Stimulated activated CD4-positive, alpha-beta T cell treated with anti-CD3 and anti-CD28 coated beads, TNF-alpha, amount 100 ng/mL, for 1 hour (primary cell): ENCODE measurements around the gene PPP4C.
"Not testable (repeated sequence)": the region's sequence is repeated elsewhere in the genome, so short reads cannot be mapped to it uniquely, and the experiment has no call there.

ENCODE experiments used
- DNase-seq, 3 donors: peaks; one replicate each; pipeline ENCODE4 v3.0.0-alpha.2; 2020; ENCODE audit warnings: low read depth in 3 of 3, low spot score in 1 of 3

PPP4C gene

GRCh38 chr16:30075503-30076275 lies at the start of gene PPP4C:
Gene PPP4C, plus strand, starts transcription at chr16:30075994. Its CDS starts 384 bp downstream, at chr16:30076378.
- DNase-seq = peak; percentile 51 to 83 (median 73)

- no peak for DNase-seq
Measured at GRCh38 chr16:30026449-30026848, 49.3 kb upstream of the PPP4C start.

DNA sequence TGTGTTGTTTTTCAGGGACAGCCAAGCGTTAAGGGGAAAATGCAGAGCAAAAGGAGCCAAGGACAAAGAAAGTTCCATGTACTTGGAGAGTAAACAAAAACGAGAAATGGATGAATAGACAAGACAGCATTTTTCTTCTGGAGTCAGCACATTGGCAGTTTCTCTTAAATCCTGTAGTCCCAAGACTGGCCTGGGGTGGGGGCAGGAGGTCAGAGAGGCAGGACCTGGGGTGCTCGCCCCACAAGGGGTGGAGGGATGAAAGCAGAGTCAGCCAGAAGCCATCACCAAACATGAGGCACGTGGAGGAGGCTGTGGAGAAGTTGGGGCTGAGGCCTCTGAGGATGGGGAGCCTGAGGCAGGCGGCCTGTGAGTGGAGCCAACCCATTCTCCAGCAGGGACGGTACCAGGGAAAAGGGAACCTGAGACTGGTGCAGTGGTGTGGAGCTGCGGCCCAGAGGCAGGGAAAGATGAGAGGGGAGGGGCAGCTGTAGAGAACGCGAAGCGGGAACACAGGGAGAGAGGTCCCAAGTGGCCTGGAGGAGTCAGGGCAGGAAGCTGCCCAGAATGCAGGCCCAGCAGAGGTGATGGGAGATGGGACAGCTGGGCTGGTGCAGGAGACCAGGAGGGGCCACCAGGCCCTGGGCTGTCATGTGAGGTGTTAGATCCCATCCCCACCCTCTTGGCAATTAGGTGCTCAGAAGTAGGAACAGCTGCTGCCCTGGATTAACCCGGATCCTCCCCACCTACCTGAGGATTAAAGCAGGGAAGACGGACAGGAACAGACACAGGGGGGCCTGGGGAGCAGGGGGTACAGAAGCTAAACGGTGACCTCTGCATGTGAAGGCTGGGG lies 48.0 kb upstream of the PPP4C start:
- no peak for DNase-seq

DNA sequence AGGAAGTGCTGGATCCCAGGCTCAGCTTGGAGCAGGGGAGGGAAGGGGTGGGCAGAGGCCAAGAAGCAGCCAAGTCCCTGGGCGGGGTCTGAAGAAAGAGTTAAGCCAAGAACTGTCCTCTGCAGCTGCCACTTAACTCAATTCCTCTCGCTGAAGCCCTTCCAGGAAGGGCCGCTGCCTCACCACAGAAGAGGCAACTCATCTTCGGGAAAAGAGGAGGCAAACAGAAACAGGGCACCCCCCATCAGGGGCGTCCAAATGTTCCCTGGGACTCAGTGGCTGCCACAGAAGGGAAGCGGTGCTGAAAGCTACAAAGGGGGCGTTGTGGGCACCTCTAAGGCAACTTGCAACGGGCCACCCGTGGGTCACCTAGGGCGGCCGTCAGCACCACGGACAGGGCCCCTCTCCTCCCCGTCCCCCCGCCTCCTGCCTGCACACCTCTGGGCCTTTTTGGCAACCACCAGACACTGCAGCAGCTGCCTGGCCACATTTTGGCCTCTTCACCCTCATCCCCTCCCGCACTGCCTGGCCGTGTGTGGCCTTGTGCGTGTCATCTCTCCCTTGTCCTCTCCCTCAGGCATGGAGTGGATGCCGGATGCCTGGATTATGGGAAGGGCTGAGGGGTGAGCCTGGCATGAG lies 47.2 kb upstream of the PPP4C start:
- DNase-seq = no peak

GRCh38 chr16:30030011-30030685 lies 45.6 kb upstream of the PPP4C start:
- no peak for DNase-seq

DNA sequence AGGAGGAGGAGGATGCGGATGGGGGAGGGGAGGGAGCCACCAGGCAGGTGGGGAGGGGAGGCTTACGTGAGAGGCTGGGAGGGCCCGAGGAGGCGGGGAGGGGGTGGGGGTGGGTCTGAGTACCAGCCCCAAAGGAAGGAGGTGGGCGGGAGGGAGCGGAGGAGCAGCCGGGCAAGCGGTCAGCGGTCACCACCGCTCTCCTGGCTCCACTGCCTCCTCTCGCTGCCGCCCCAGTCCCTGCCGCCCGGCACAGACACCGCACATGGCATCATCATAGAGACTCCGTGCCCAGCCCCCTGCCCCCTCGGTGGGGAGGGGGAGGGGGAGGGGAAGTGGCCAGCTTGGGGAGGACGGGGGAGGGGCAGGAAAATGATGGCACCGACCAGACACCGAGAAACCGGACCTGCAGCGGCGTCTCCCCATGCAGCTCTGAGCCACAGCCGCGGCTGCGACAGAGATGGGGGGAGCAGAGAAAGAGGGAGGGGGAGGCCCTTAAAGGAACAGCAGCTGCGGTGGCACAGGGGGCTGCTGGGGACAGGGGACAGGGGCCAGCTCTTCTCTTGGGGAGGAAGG lies 44.9 kb upstream of the PPP4C start, which contains the start of gene TLCD3B:
Gene TLCD3B (minus strand): TSS at position 431 of the 573 bp plus-strand sequence. CDS start 744 bp downstream, outside the sequence.
- DNase-seq = no peak

GRCh38 chr16:30031477-30031918 lies 44.3 kb upstream of the PPP4C start:
- DNase-seq = no peak

- peak; percentile 23 to 37 (median 27) for DNase-seq
Measured at GRCh38 chr16:30032083-30032819, 43.5 kb upstream of the PPP4C start.

GRCh38 chr16:30033270-30033669 lies 42.5 kb upstream of the PPP4C start:
- no peak for DNase-seq

DNA sequence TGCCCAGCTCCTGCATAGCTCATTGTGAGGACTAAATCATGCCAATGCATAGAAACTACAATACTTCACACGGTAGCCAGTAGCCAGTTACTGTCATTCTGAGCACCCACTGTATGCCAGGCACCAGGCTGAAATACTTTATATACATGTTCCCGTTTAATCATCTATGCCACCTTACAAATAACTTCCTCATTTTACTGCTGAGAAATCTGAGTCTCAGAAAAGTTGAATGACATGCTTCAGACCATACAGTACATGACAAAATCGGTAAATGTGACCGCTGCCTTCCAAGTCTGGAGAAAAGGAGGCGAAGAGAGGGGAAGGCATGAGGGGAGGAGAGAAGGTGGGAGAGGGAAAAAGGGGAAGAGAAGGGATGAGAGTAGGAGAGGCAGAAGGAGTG lies 35.6 kb upstream of the PPP4C start:
- no peak for DNase-seq

- not testable (repeated sequence) for DNase-seq
Measured at GRCh38 chr16:30040690-30041089, 35.1 kb upstream of the PPP4C start.

DNA sequence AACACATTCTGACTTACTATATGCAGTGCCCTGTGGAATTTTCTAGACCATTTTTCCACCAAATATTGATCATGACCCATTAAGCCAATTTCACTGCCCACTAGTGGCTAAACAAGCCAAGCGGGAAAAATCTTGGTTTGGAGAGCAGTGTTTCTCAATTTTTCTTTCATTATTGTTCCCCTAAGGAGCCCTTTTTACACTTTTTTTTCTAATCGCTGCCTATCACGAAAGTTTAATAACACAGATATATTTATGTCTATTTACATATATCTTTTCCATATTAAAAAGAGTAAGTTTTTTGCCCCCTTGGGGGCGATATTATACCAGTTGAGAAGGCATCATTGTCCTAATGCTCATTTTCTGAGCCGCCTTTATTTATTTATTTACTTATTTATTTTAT lies 34.0 kb upstream of the PPP4C start:
- no peak for DNase-seq

DNA sequence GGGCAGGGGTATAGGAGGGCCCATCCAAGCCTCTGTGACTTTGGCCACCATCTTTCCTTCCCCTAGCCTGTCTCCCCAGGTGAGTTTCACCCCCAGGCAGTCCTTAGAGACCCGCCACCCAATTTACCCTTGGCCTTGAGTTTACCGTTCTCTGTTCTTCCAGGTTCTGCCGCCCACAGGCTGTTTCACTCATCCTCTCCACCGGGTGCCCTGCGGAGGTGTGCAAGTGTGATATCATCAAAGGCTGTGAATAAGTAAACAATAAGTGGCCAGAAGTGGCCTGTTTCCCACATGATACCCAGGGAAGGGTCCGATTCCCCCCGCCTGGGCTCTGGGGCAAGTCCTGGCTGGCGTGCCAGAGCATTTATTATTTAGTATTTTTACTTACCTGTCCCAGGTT lies 29.6 kb upstream of the PPP4C start:
- DNase-seq = no peak

- no peak for DNase-seq
Measured at GRCh38 chr16:30046588-30046987, 29.2 kb upstream of the PPP4C start.

DNA sequence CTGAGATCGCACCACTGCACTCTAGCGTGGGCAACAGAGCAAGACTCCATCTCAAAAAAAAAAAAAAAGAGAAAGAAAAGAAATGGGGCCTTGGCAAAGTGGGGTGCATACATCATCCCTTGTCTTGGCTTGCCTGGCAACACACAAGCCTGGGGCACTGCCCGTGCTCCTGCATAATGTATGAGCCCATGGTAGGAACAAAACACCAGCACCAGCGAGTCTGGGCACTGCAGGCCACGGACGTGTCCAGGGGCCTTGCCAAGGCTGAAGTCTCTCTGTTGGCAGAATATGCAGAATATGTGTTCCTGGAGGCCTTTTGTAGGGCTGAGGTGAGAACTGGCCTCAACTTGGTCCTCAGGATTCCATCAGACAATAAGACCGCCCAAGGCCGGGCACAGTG lies 25.9 kb upstream of the PPP4C start:
- DNase-seq = no peak

- DNase-seq = no peak
Measured at GRCh38 chr16:30051518-30051917, 24.3 kb upstream of the PPP4C start.

- peak; percentile 73 to 84 (median 78) for DNase-seq
Measured at GRCh38 chr16:30052671-30053372, 23.0 kb upstream of the PPP4C start.

DNA sequence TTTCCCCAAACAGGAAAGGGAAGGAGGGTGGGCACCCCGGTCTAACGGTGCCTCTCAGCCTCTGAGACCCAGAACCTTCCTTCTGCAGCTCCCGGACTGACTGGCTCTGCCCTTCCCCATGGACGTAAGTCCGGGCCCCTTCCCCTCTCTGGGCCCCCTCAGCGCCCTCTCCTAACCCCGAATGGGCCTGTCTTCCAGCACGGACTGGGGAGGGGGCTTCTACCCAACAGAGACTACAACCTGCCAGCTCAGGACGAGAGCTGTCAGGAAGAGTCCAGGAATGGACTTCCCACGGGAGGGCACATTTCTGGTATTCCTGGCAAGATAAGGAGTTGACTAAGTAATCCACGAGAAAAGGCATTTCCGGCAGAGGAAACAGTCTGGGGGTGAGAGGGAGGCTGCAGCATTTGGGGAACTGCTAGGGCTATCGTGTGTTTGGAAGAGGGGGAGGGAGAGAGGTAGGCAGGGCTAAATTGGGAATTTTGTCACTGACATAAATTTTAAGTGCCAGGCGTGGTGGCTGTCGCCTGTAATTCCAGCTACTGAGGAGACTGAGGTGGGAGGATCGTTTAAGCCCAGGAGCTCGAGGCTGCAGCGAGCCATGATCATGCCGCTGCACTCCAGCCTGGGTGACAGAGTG lies 22.3 kb upstream of the PPP4C start:
- DNase-seq = no peak

DNA sequence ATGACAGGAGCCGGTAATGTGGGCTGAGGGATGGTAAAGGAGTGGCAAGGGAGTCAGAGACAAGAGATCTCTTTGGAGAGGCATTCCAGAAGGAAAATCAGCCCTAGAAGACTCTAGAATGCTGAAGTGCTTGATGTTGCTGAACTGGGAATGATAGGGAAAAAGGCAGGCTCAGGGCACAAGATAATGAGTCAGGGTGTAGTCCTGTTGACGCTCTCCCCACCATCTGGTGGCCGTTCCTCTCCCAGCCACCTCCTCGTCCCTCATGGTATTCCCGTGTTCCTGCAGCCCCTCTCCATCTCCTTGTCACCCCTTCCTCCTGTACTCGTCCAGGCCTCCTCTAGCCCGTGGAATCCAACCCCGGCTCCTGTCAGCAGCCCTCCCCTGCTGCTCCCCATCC lies 21.3 kb upstream of the PPP4C start:
- DNase-seq = no peak
